ENCODE results near the gene NAA80.

DNA sequence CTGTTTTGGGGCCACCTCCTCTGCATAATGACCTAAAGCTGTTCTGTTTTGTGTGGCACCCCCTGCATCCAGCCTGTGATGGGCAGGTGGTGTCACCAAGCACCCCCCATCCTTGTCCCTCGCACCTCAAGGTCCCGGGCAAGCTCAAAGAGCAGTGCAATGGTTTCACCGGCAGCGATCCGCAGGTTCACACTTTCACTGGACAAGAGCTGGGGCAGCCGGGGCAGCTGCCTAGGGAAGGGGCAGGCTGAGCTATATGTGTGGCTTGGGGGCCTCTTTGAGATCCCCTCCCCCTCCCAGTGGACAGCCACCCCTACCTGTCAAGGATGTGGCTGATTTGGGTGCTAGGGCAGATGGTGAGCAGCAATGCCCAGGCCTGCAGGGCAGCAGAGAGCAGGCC is 10.1 kb downstream of the NAA80 start:
- TF ChIP-seq, protein P1, sequence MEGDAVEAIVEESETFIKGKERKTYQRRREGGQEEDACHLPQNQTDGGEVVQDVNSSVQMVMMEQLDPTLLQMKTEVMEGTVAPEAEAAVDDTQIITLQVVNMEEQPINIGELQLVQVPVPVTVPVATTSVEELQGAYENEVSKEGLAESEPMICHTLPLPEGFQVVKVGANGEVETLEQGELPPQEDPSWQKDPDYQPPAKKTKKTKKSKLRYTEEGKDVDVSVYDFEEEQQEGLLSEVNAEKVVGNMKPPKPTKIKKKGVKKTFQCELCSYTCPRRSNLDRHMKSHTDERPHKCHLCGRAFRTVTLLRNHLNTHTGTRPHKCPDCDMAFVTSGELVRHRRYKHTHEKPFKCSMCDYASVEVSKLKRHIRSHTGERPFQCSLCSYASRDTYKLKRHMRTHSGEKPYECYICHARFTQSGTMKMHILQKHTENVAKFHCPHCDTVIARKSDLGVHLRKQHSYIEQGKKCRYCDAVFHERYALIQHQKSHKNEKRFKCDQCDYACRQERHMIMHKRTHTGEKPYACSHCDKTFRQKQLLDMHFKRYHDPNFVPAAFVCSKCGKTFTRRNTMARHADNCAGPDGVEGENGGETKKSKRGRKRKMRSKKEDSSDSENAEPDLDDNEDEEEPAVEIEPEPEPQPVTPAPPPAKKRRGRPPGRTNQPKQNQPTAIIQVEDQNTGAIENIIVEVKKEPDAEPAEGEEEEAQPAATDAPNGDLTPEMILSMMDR (IDR thresholded peaks at IDR 0.05): no peak
- no peak for TF ChIP-seq POLR2A (IDR thresholded peaks at IDR 0.05)

Measured in lower leg skin (tissue), 3 donors.